GM23338 (cell line): ENCODE results near the gene SYCN. TPM values are rescaled to one million over a fixed set of nuclear protein-coding genes. Genes with fewer than 3 reads are reported as not detected.

Experiments used
- EZH2phosphoT487 ChIP-seq: fragments of 200-600 bp; sonication (generic); IDR thresholded peaks from one replicate; pipeline ENCODE4 v1.8.1; 2018; ENCODE audit warnings: antibody characterized with exemption; ENCODE audit not compliant: unreplicated experiment
- polyA plus RNA-seq: library from polyadenylated mRNA; unstranded; fragments of >200 nt; fragmentation: Nextera tagmentation; extraction: Ambion mirVana; gene quantifications from 2 replicates; pipeline ENCODE4 v1.2.1, GENCODE V29; 2016
- total RNA-seq: library from RNA; depleted of rRNA; stranded (reverse); fragments of >200 nt; shearing (Covaris generic); gene quantifications from 2 replicates; pipeline ENCODE4 v1.2.3, GENCODE V29; 2014
- TF ChIP-seq, protein P1 (sequence below): IDR thresholded peaks from one replicate; pipeline ENCODE4 v1.6.1; 2018; ENCODE audit warnings: antibody characterized with exemption; ENCODE audit not compliant: unreplicated experiment
- TF ChIP-seq, protein P2 (sequence below): fragments of 250-450 bp; sonication (Bioruptor Pico); IDR thresholded peaks from 2 replicates; pipeline ENCODE4 v1.5.0; 2020; ENCODE audit warnings: mild to moderate bottlenecking, moderate library complexity

The SYCN gene
- total and polyA plus RNA-seq, 2 experiments from 2014 or later: not detected

DNA sequence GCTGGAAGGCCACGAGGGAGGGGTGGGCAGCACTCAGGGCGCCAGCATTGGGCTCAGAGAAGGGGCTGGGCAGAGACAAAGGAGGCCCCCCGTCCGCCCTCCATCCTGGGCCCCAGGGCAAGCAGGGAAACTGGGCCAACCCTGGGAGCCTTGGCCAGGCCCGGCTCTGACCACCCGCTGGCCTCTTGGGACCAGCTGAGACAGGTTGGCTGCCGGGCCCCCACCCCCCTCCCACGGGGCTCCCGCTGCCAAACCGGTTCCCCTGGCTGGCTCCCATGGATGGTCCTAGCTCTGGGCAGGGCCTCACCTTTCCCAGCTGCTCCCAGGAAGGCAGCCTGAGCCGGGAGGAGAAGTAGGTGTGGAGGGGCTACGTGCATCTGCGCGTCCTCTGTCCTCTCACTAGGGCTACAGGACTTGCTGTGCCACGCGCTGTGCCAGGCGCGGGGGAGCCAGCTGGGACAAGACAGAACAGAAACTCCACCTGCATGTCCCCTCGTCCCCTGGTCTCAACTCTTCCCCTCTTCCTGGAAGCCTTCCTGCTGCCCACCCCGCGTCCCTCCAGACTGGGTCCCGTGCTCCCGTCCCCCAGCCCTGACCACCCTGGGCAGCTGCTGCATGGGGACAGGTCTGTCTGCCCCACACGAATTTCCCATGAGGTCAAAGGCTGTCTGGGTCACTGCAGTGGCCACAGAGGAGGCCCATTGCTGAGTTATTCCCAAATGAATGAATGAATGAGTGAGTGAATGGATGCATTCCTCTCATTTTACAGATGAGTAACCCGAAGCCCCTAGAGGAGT, 36.4 kb downstream of the SYCN start (continued):
- TF ChIP-seq, protein P1, sequence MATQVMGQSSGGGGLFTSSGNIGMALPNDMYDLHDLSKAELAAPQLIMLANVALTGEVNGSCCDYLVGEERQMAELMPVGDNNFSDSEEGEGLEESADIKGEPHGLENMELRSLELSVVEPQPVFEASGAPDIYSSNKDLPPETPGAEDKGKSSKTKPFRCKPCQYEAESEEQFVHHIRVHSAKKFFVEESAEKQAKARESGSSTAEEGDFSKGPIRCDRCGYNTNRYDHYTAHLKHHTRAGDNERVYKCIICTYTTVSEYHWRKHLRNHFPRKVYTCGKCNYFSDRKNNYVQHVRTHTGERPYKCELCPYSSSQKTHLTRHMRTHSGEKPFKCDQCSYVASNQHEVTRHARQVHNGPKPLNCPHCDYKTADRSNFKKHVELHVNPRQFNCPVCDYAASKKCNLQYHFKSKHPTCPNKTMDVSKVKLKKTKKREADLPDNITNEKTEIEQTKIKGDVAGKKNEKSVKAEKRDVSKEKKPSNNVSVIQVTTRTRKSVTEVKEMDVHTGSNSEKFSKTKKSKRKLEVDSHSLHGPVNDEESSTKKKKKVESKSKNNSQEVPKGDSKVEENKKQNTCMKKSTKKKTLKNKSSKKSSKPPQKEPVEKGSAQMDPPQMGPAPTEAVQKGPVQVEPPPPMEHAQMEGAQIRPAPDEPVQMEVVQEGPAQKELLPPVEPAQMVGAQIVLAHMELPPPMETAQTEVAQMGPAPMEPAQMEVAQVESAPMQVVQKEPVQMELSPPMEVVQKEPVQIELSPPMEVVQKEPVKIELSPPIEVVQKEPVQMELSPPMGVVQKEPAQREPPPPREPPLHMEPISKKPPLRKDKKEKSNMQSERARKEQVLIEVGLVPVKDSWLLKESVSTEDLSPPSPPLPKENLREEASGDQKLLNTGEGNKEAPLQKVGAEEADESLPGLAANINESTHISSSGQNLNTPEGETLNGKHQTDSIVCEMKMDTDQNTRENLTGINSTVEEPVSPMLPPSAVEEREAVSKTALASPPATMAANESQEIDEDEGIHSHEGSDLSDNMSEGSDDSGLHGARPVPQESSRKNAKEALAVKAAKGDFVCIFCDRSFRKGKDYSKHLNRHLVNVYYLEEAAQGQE: no peak
- no peak for TF ChIP-seq EZH2phosphoT487
- TF ChIP-seq, protein P2, sequence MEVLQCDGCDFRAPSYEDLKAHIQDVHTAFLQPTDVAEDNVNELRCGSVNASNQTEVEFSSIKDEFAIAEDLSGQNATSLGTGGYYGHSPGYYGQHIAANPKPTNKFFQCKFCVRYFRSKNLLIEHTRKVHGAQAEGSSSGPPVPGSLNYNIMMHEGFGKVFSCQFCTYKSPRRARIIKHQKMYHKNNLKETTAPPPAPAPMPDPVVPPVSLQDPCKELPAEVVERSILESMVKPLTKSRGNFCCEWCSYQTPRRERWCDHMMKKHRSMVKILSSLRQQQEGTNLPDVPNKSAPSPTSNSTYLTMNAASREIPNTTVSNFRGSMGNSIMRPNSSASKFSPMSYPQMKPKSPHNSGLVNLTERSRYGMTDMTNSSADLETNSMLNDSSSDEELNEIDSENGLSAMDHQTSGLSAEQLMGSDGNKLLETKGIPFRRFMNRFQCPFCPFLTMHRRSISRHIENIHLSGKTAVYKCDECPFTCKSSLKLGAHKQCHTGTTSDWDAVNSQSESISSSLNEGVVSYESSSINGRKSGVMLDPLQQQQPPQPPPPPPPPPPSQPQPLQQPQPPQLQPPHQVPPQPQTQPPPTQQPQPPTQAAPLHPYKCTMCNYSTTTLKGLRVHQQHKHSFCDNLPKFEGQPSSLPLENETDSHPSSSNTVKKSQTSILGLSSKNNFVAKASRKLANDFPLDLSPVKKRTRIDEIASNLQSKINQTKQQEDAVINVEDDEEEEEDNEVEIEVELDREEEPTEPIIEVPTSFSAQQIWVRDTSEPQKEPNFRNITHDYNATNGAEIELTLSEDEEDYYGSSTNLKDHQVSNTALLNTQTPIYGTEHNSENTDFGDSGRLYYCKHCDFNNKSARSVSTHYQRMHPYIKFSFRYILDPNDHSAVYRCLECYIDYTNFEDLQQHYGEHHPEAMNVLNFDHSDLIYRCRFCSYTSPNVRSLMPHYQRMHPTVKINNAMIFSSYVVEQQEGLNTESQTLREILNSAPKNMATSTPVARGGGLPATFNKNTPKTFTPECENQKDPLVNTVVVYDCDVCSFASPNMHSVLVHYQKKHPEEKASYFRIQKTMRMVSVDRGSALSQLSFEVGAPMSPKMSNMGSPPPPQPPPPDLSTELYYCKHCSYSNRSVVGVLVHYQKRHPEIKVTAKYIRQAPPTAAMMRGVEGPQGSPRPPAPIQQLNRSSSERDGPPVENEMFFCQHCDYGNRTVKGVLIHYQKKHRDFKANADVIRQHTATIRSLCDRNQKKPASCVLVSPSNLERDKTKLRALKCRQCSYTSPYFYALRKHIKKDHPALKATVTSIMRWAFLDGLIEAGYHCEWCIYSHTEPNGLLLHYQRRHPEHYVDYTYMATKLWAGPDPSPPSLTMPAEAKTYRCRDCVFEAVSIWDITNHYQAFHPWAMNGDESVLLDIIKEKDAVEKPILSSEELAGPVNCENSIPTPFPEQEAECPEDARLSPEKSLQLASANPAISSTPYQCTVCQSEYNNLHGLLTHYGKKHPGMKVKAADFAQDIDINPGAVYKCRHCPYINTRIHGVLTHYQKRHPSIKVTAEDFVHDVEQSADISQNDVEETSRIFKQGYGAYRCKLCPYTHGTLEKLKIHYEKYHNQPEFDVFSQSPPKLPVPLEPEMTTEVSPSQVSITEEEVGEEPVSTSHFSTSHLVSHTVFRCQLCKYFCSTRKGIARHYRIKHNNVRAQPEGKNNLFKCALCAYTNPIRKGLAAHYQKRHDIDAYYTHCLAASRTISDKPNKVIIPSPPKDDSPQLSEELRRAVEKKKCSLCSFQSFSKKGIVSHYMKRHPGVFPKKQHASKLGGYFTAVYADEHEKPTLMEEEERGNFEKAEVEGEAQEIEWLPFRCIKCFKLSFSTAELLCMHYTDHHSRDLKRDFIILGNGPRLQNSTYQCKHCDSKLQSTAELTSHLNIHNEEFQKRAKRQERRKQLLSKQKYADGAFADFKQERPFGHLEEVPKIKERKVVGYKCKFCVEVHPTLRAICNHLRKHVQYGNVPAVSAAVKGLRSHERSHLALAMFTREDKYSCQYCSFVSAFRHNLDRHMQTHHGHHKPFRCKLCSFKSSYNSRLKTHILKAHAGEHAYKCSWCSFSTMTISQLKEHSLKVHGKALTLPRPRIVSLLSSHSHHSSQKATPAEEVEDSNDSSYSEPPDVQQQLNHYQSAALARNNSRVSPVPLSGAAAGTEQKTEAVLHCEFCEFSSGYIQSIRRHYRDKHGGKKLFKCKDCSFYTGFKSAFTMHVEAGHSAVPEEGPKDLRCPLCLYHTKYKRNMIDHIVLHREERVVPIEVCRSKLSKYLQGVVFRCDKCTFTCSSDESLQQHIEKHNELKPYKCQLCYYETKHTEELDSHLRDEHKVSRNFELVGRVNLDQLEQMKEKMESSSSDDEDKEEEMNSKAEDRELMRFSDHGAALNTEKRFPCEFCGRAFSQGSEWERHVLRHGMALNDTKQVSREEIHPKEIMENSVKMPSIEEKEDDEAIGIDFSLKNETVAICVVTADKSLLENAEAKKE (CRISPR knock-in tag): no peak
